Measurements from ENCODE around the gene CYP2A7. TPM values are rescaled to one million over a fixed set of nuclear protein-coding genes. Genes with fewer than 3 reads are reported as not detected.
"Not testable (repeated sequence)": the region's sequence is repeated elsewhere in the genome, so short reads cannot be mapped to it uniquely, and the experiment has no call there.

Gene CYP2A7, protein sequence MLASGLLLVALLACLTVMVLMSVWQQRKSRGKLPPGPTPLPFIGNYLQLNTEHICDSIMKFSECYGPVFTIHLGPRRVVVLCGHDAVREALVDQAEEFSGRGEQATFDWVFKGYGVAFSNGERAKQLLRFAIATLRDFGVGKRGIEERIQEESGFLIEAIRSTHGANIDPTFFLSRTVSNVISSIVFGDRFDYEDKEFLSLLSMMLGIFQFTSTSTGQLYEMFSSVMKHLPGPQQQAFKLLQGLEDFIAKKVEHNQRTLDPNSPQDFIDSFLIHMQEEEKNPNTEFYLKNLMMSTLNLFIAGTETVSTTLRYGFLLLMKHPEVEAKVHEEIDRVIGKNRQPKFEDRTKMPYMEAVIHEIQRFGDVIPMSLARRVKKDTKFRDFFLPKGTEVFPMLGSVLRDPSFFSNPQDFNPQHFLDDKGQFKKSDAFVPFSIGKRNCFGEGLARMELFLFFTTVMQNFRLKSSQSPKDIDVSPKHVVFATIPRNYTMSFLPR
- 0.40 TPM for polyA plus RNA-seq (ENCODE audit: insufficient read length)
- long read RNA-seq, donor 1 = 0 reads
- long read RNA-seq, donor 2 = 0 reads
- long read RNA-seq, donor 3 = 0 reads
- long read RNA-seq, donor 4 = 0 reads
- long read RNA-seq, donor 5 = 0 reads
- long read RNA-seq, donor 6 = 0 reads
- long read RNA-seq, donor 7 = 0 reads
- long read RNA-seq, donor 8 = 0 reads

DNA sequence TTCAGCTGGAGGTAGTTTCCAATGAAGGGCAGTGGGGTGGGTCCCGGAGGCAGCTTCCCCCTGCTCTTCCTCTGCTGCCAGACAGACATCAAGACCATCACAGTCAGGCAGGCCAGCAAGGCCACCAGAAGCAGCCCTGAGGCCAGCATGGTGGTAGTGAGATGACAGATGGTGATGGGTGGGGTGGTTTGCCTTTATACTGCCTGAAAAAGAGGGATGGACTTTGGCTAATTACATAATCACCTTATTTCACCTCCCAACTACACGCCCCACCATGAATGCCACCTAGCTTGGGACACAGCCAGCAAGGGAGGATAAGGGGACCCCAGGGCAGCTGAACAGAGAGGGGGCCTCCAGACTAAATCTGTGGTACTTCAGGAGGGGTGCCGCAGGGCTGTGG is at the start of gene CYP2A7:
TSS of gene CYP2A7 (minus strand) at position 170 of the 400 bp plus-strand sequence. CDS start at position 149, 21 bp downstream.
- not testable (repeated sequence) for DNase-seq

DNA sequence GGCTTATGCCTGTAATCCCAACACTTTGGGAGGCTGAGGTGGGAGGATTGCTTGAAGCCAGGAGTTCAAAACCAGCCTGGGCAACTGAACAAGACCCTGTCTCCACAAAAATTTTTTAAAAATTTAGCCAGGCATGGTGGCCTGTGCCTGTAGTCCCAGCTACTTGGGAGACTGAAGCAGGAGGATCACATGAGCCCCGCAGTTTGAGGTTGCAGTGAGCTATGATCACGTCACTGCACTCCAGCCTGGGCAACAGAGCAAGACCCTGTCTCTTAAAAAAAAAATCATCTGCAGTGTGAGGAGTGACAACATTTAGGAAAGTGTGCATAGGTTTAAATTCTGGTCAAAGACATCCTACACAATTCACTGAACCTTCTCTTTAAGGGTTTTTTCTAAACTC is 48.8 kb upstream of the CYP2A7 start:
- DNase-seq = not testable (repeated sequence)

DNA sequence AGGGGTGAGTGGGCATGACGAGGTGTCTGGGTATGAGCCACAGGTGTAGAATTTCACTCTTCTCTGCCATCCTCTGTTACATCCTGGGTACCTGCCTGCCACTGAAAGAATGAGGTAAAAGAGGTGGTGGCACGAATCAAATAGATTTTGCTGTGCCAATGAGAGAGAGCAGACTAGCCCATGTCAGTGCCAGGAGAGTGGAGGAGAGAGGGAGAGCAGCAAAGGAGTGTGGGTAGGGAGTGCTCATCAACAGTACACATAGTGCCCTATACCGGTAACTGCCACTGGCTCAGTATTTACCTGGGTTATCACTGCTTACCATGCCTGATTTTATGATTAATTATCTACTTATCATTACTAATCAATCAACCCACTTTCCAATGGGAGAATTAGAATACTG is 47.9 kb upstream of the CYP2A7 start:
- not testable (repeated sequence) for DNase-seq

DNA sequence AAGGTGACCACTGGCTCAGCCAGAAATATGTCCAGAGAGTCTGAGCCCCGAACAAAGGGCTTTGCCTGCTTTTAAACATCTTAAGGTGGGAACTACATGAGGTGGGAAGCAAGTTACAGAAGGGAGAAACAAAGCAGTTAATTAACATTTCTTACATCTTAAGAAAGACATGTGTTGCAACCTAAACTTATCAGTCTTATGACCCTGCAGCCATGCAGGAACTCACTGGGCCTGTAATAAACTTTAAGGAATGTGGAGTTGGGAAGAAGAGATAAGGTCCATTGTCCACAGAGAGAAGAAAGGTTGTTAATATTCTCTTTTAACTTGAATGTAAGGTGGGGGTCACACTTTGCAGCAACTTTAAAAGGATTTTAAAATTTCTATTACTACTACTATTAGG is 46.8 kb upstream of the CYP2A7 start:
- no peak for DNase-seq

DNA sequence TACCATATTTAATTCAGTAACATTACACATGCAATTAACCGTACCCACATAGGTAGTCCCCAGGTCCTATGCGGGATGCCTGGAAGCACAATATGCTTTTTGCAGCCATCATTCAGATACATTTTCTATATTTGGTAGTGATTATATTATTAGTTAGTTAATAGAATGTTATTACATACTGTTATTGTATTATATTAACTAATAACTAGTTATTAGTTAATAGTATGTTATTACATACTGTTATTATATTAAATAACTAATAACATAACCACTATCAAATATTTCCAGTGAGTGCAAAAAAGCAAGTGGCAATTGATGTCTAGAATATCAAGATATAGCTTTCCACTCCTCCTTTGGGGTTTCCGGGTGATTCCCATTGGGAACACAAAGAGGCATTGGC is 45.5 kb upstream of the CYP2A7 start:
- DNase-seq = no peak

DNA sequence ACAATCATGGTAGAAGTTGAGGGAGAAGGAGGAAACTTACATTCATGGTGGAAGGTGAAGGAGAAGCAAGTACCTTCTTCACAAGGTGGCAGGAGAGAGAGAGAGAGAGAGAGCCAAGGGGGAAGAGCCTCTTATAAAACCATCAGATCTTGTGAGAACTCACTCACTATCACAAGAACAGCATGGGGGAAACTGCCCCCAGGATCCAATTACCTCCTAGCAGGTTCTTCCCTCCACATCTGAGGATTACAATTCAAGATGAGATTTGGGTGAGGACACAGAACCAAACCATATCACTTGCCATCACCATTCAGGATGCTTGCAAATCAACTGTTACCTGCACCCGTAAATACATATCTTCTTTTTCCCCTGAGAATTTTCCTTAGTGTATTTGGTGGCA is 44.2 kb upstream of the CYP2A7 start:
- DNase-seq = not testable (repeated sequence)

DNA sequence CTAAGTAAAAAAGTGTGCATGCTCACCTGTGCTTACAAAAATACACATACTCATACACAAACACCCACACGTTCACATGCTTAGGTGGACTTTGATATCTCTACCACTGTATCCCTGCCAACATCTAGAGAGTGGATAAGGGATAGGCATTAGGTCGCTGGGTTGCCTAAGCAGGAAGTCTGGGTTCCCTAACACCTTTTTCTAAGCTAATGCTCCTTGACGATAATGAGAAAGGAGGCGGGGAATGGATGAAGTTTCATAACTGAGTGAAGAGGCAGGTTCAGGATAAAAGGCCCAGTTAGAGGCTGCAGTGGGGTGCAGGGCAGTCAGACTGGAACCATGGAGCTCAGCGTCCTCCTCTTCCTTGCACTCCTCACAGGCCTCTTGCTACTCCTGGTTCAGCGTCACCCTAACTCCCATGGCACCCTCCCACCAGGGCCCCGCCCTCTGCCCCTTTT is 41.9 kb upstream of the CYP2A7 start:
- DNase-seq = no peak

DNA sequence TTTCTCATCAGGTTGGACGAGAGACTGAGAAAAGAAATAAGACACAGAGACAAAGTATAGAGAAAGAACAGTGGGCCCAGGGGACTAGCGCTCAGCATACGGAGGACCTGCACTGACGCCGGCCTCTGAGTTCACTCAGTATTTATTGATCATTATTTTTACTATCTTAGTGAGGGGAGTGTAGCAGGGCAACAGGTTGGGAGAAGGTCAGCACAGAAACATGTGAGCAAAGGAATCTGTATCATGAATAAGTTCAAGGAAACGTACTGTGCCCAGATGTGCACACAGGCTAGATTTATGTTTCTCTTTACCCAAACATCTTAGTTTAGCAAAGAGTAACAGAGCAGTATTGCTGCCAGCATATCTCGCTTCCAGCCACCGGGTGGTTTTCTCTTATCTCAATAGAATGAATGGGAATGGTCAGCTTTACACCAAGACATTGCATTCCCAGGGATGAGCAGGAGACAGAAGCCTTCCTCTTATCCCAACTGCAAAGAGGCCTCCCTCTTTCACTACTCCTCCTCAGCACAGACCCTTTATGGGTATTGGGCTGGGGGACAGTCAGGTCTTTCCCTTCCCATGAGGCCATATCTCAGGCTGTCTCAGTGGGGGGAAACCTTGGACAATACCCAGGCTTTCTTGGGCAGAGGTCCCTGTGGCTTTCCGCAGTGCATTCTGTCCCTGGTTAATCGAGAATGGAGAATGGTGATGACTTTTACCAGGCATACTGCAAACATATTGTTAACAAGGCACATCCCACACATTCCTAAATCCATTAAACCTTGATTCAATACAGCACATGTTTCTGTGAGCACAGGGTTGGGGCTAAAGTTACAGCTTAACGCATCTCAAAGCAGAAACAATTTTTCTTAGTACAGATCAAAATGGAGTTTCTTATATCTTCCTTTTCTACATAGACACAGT is 40.5 kb upstream of the CYP2A7 start:
- not testable (repeated sequence) for DNase-seq

DNA sequence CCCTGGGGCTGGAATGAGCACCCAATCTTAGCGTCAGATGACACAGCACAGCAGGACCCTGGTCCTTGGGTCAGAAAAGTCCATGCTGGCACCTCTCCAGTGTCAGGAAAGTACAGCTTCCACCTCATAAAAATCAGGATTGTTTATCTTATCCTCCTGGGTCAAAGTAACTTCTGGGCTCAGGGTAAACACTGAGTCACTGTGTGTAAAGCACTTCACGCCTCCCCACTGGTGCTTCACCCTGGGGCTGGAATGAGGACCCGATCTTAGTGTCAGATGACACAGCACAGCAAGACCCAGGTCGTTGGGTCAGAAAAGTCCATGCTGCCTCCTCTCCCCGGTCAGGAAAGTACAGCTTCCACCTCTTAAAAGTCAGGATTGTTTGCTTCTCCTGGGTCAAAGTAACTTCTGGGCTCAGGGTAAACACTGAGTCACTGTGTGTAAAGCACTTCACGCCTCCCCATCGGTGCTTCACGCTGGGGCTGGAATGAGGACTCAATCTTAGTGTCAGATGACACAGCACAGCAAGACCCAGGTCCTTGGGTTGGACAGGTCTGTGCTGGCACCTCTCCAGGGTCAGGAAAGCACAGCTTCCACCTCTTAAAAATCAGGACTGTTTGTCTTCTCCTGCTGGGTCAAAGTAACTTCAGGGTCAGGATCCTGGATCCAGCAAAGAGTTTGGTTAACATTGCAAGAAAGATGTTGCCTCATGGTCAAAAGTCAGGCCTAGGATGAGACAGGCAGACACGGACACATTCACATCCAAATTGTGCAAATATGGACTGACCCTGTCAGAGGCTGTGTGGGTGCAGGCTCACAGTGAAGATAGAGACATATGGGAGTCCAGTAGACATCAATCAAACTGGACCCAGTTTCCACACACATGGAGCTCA is 39.2 kb upstream of the CYP2A7 start:
- DNase-seq = no peak

DNA sequence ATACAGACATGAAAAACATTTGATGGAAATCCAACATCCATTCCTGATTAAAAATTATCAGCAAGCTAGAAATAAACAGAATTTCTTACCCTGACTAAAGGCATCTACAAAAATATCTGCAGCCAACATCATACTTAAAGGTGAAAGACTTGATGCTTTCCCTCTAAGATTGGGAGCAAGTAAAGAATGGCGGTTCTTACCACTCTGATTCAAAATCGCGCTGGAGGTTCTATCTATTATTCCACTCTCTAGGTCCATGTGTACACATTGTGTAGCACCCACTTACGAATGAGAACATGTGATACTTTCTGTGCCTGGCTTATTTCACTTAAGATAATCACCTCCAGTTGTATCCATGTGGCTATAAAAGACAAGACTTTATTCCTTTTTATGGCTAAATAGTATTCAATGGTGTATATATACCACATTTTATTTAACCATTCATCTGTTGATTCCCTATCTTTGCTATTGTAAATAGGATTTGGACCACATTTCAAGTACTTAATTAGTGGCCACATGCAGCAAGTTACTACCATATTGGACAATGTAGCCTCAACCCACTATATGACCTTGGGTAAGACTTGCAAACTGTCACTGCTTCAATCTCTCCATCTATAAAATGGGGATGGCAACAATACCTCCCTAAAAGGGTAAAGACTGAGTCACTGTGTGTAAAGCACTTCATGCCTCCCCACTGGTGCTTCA is 38.4 kb upstream of the CYP2A7 start:
- no peak for DNase-seq

DNA sequence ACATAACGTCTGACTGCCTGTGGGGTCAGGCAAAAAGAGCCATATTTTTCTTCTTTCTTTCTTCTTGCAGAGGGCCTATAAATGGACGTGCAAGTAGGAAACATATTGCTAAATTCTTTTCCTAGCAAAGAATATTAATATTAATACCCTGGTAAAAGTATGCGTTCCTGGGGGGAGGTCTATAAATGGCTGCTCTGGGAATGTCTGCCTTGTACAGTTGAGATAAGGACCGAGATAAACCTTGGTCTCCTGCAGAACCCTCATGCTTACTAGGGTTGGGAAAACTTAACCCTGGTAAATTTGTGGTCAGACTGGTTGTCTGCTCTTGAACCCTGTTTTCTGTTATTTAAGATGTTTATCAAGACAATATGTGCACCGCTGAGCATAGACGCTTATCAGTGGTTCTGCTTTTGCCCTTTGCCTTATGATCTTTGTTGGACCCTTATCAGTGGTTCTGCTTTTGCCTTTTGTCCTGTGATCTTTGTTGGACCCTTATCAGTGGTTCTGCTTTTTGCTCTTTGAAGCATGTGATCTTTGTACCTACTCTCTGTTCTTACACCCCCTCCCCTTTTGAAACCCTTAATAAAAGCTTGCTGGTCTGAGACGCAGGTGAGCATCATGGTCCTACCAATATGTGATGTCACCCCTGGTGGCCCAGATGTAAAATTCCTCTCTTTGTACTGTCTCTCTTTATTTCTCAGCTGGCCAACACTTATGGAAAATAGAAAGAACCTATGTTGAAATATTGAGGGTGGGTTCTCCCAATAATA is 37.7 kb upstream of the CYP2A7 start:
- DNase-seq = not testable (repeated sequence)

DNA sequence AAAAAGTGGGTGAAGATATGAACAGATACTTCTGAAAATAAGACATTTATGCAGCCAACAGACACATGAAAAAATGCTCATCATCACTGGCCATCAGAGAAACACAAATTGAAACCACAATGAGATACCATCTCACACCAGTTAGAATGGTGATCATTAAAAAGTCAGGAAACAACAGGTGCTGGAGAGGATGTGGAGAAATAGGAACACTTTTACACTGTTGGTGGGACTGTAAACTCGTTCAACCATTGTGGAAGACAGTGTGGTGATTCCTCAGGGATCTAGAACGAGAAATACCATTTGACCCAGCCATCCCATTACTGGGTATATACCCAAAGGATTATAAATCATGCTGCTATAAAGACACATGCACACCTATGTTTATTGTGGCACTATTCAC is 36.3 kb upstream of the CYP2A7 start:
- not testable (repeated sequence) for DNase-seq

DNA sequence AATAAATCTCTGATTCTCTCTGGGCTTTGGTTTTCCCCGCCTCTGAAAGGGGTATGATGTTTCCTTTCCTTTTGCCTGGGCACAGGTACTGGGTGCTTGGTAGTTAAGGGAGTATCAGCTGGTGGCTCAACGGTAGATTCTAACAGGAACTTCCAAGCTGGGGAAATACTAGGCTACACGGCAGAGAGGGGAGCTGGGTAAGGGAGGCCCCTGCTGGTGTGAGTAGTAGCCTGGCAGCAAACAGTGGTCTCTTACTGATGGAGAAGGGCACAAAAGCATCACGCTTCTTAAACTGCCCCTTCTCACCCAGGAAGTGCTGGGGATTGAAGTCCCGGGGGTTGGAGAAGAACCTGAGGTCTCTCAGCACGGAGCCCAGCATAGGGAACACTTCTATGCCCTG is 26.9 kb upstream of the CYP2A7 start:
- DNase-seq = no peak

DNA sequence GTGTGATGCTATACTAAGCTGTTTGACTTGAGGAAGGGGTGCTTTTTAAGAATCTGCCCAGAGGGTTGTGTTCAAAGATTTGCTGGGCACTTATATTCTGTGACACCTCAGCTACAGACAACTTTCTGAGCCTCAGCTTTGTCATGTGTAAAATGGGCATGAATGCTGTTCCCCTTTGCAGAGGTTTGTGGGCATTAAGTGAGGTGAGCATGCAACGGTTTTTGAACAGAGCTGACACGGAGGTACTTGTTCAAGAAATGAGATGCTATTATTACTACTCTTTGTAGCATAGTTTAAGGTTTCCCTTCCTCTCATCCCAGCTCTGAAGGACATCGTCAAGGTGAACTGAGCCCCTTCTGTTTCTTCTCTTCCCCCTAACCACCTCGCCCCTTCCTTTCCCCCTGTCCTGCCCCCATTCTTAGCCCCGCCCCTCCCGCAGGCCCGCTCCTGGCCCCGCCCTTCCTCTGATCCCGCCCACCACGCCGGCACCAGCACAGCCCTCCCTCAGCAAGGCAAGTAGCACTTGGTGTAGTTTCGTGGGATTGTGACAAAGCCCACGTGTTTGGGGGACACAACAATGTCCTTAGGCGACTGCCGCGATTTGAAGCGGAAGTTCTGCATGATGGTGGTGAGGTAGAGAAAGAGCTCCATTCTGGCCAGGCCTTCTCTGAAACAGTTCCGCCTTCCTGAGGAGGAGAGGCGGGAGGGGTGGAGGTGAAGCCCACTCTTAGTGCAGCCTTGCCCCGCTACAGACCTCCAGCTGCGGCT is 26.1 kb upstream of the CYP2A7 start:
- no peak for DNase-seq

DNA sequence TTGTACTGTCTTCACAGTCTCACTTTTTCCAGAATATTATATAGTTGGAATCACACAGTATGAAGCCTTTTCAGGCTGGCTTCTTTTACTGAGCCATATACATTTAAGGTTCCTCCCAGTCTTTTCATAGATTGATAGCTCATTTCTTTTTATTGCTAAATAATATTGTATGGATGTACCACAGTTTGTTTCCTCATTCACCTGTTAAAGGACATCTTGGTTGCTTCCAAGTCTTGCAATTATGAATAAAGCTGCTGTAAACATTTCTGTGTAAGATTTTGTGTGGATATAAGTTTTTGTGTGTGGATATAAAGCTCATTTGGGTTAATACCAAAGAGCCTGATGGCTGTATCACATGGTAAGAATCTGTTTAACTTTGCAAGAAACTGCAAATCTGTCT is 24.5 kb upstream of the CYP2A7 start:
- DNase-seq = no peak

DNA sequence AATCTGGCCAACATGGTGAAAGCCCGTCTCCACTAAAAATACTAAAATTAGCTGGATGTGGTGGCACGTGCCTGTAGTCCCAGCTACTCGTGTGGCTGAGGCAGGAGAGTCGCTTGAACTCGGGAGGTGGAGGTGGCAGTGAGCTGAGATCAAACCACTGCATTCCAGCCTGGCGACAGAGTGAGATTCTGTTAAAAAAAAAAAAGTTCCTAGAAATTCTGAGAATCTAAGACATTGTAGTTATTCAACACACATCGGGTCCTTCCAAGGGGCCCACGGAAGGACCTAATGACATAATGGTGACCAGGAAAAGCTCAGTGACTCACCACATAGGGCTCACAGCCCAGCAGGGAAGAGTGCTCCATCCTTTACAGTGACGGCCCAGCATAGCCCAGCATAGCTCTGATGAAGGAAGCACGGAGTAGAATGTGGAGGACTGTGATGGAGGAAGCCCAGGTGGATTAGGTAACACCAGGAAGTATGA is 22.7 kb upstream of the CYP2A7 start:
- not testable (repeated sequence) for DNase-seq

DNA sequence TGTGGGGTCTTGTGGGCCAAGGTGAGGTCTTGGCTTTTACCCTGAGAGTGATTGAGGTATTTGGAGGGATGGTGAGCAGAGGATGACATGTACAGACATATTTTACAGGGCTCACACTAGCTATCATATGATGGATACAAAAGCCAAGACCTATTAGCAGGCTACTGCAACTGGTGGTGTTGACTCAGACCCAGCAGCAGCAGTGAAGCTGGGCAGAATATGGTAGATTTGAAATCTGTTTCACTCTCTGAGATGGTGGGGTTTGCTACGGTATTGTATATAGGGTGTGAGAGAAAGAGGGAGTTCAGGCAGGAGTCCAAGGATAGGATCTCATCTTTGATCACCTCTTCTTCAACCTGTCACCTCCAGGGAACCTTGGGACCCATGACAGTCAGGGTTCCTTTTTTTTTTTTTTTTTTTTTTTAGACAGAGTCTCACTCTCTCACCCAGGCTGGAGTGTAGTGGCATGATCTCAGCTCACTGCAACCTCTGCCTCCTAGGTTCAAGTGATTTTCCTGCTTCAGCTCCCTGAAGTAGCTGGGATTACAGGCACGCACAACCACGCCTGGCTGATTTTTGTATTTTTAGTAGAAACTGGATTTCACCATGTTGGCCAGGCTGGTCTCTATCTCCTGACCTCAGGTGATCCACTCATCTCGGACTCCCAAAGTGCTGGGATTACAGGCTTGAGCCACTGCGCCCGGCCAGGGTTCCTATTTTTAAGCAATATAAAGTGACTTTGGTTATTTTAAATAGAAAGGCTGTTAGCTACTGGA is 20.1 kb upstream of the CYP2A7 start:
- DNase-seq = not testable (repeated sequence)

DNA sequence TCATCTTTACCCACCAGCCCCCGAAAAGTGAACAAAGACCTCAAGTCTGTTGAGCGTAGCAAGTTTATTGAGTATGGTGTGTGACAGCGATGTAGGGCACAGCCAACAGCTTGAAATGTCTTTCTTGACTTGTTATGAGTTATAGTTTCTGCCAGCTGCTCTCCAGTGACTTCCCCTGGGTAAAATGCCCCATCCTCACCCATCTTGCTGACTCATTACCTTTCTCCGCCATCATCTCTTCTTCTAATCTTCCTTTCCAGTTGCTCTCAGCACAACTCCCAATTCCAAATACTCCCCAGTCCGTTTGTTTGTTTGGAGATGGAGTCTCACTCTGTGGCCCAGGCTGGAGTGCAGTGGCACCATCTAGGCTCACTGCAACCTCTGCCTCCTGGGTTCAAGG is 18.5 kb upstream of the CYP2A7 start:
- DNase-seq = not testable (repeated sequence)

Measured in left kidney (tissue), 8 donors.